NCI-H2081 treated with DMSO at 0.1 percent for 48 hours (cell line): ENCODE results near the gene ZNHIT3.

ENCODE experiments used
- DNase-seq: peaks from one replicate; lab custom pipeline; 2025; lab: John Stamatoyannopoulos, UW

Gene ZNHIT3

DNA sequence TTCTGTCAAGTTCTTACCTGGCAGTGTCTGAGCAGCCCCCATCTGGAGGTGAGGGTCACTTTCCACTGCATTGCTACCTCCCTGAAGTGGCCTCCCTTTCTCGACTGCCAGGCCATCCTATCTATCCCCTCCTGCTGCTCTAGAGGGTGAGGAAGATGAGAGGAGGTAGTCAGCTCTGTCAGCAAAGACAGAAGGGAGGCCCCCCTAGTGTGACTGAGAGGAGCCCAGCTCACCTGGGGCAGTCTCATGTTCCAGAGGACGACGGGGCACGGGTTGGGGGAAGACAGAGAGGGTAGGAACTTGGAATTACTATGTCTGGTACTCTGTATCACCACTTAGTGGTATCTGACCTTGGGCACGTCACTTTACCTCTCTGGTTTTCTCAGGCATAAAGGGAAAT is 26.2 kb downstream of the ZNHIT3 start:
- DNase-seq, result no peak

DNA sequence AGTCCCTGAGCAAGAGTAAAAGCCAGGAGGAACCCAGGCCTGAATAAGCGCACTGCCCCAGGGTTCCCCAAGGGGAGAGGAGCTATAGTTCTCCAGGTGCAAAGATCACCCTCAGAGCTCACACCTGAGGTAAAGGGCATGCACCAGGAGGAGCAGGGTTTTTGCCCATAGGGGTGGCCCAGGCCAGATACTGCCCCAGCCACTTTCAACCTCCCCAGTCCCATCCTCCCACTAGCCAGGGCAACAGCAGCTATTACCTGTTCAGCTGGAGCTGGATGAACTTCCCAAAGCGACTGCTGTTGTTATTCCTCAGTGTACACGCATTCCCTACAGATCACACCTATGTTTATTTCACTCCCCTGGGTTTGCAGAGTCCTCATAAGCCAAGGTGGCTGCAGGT is 28.4 kb downstream of the ZNHIT3 start:
- DNase-seq, result no peak

DNA sequence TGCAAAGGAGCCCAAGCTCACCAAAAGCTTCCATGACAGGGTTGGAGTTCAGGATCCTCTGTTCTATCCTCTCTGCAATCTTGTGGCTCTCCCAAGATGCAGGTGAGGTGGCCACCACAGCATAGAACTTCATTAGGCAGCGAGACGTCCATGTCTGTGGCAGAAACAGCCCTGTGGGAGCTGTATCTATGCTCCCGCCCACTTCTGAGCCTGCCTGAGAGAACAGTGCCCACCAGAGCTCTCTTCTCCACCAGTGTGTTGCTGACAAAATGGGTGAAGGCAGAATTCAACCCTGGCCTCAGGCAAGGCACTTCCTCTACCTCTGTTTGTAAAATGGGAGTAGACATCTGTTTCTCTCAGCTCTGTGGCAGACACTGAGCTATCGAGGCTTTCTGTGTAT is 29.4 kb downstream of the ZNHIT3 start:
- DNase-seq, result no peak

DNA sequence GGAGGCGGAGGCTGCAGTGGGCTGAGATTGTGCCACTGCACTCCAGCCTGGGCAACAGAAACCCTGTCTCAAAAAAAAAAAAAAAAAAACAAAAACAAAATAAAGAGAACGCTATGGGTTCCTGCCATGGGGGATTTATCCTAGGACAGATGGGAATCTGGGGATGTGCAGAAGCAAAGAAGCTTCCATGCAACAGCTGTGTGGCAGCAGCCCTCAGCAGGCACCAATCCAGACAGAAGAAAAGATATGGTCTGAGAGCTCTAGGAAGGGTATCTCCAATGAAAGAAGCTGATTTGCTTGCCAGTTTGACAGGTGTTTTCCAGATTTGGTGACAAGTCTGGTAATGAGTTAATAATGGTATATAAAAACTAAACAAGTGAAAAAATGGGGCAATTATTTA is 36.6 kb downstream of the ZNHIT3 start:
- no peak for DNase-seq

DNA sequence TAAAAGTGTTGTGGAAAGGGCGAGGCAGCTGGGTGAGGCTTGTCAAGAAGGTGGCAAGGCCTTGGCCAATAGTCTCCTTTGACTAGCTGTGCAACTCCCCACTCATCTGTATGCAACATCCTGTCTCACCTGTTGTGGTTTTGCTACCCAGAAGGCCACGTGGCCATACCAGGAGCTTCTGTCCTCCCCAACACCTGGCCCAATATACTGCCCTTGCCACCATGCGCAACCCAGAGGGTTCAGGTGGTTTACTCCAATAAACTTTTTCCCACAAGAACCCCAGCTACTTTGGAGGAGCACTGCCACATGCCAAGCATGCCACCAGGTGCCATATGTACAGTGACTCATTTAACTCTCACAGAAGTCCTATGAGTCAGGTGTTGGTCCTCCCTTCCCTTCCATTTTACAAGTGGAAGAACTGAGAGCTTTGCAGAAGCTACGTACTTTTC is 38.0 kb downstream of the ZNHIT3 start:
- DNase-seq, result no peak

DNA sequence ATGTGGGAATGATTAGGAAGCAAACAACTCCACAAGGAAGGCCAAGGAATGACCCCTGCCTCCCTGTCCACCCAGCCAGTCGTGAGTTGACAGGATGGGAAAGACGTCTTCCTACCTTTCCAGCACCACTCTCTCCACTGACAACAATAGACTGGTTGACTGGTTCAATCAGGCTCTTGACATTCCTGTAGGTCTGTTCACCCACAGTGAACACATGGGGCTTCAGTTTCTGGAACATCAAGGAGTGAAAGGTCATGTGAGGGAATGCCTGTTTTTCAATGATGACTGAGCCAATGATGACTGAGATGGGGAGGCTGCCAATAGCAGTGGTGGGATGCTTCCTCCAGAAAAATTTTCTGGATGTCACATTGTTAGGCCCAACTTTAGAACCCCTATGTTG is 38.6 kb downstream of the ZNHIT3 start:
- DNase-seq, result no peak

DNA sequence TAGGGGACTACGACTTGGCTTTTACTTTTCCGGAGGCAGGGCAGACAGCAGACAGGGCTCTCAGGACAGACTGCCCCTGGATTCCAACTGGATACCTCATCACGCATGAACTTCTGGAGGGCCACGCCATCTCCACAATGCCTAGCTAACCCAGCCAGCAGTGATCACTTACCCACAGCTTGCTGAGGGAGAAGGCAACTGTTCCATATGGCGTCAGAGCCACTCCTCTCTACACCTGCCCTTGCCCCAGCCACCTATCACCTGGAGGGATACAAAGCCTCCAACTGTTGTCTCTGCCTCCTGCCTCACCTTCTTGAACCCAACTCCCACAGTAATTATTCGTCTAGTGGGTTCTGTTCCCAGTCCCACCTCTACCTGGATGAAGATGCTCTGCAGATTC is 39.4 kb downstream of the ZNHIT3 start:
- DNase-seq, result no peak

DNA sequence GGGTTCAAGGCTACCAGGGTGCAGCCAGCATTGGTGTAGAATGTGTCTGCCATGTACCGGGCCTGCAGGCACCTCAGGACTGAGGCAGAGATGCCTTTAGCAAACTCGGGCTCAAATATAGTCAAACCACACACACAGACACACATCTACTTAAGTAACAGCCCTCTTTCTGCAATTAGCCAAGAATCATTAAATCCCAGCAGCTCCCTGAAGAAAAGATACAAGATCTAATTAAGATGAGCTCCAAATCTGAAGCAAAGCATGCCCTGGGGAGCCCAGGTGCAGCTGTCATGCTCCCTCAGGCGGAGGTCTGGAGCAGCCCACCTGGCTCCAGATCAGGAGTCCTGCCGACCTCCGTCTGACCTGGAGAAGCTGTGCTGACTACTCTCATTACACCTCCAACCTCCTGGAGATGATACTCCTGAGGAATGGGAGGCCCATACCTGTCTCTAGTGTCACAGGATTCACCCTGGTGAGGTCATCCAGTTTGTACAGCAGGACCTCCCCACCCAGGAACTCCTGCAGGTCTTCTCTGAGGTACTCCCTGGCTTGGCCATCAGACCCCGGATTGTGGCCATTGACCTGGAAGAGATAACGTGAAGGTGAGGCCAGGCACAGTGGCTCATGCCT is 41.3 kb downstream of the ZNHIT3 start:
- no peak for DNase-seq

DNA sequence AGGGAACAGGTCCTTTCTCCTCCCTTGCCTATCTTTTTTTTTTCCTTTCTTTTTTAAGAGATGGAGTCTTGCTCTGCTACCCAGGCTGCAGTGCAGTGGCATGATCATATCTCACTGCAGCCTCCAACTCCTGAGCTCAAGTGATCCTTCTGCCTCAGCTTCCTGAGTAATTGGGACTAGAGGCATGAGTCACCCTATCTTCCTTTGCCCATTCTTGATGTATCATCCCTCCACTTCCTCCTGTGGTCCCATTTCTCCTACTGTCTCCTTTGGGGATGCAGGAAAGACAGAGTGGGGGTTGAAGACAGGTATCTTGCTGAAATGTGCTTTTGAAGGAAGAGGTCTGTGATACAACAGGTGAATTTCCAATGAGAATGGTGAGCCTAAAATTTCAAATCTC is 42.6 kb downstream of the ZNHIT3 start:
- no peak for DNase-seq

DNA sequence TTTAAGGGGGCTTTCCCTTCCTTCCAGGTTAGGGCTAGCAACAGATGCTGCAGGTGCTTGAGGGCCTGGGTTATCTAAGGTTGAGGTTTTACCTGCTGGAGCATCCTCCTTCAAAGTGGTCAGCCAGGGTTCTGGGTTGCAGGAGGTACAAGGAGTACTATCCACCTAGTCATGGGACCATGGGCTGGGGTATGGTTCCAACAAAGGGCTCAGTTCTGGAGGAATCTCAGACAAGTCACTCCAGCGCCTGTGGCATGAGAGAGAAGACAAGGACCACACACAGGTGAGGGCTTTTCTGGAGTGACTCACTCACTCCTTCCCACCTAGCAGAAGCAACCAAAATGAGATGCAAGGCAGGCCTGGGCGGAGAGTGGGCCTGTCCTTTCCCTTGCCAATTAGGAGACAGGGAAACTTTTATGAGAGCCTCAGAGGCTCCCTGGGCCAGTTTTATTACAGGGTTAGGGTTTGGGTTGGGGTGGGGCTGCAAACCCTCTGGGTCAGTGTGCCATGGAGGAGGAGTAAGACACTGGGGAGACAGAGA is 46.0 kb downstream of the ZNHIT3 start:
- no peak for DNase-seq

DNA sequence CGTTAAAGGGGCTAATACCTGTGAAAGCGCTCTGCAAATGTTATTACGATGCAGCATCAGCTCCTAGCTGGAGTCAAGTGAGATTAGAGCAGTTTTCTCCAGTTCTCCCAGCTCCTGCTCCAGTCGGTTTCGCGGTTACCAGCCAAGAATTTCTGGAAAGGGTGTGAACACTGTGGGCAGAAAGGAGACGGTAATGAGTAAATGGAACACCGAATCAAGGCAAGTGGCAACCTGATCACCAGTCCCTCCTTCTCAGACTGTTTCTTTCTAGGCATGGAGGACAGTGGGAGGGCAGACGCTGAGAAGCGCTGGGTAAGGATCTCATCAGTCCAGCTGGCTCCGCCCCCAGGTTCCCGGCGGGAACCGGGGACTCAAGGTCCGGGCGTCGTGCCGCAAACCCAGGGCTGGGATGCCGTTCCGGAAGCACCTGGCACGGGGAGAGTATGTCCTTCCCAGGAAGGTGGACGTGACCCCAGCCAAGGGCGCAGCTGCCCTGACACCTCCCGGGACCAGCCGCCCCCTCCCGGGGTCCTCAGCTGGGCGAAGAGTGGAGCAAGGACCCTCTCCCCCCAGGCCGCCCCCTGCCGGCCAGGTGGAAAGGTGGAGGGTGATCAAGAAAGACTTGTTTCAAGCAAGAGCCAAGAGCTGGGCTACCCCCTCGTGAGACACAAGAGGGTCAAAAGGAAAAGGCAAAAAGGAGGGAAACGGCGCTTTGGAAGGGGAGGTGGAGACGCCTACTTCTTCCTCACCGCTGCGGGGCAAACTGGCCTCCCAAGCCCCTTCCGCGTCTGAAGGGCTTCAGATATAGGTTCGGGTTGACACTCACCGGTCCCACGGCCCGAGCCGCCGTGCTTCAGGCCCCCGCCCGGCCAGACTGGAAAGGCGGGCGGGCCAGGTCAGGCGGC is 47.7 kb downstream of the ZNHIT3 start:
- DNase-seq, result peak; percentile 38

DNA sequence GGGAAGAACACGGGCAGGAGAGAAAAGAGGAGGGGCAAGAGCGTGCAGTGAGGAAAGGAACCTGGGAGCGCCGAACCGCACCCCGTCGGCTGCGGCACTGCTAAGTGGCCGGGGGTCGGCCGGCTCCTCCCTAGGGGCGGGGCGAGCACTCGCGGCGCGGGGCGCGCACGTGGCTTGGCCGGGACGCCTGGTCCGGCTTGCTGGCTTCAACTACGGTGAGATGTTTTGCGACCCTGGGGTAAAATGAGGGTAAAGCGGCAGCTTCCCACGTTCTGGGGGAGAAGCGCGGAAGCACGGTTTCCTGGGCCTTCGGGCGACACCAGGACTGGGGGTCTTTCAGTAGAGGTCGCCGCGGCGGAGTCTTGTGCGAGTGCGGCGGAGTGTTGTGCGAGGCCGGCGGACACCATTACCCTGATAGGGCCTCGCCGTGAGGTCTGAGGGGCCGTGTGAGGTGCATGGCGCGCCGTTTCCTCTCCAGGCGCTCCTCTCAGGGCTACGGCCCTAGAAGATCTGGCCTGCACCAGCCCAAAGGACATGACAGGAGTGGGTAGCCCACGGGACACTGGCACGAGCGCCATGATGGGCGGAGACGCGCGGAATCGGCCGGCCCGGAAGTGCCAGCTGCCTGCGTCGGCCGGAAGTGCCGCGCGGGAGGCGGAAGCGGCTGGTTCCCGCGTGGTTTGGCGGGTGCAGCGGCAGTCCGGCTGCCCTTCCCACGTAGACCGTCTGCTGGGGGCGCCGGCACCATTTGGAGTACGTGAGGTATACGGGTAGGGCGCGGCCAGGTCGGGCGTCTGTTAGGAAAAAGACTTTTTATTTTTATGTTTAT is 48.6 kb downstream of the ZNHIT3 start, which contains the start of the genes MYO19 and PIGW:
Gene MYO19 (minus strand): TSS at position 29 of the 829 bp plus-strand sequence. CDS start 2,330 bp downstream, outside the sequence.
Gene PIGW (plus strand): TSS at position 148 of the 829 bp plus-strand sequence. CDS start 2,115 bp downstream, outside the sequence.
- peak; percentile 61 for DNase-seq

DNA sequence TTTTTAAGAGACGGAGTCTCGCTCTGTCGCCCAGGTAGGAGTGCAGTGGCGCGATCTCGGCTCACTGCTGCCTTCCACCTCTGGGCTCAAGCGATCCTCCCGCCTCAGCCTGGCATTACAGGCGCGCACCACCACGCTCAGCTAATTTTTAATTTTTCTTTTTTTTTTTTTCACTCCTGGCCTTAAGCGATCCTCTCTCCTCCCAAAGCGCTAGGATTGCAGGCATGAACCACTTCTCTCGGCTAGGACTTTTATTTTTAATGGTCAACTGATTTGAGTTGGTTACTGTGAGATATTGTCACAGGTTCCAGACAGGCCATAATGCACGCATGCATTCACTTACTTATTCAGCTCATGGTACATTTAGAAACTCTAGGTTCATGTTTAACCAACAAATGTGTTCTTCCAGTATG is 49.2 kb downstream of the ZNHIT3 start:
- DNase-seq, result no peak

DNA sequence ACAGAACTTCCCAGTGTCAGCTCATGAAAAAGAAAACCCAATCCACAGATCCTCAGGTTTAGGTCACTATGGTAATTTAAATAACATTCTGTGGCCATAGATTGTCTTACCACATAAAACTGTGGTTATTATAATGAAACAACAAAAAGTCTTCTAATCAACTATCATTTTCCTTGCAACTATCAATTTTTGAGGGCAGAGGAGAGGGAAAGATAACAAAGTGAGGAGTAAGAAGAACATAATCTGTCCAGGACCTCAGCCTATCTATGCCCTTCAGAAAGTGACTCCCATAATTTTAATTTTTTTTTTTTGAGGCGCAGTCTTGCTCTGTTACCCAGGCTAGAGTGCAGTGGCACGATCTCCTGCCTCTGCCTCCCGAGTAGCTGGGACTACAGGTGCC is 54.2 kb downstream of the ZNHIT3 start:
- DNase-seq, result no peak

DNA sequence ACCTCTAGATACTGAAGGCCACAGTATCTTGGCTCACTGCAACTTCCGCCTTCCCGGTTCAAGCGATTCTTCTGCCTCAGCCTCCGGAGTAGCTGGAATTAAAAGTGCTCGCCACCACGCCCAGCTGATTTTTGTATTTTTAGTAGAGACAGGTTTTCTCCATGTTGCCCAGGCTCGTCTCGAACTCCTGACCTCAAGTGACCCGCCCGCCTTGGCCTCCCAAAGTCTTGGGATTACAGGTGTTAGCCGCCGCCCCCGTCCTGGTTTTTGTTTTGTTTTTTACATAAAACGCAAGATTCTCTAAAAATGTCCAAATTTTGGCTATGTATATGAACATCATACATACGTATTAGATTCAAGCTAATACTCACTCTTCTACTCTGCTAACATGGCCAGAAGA is 56.3 kb downstream of the ZNHIT3 start:
- DNase-seq, result no peak

DNA sequence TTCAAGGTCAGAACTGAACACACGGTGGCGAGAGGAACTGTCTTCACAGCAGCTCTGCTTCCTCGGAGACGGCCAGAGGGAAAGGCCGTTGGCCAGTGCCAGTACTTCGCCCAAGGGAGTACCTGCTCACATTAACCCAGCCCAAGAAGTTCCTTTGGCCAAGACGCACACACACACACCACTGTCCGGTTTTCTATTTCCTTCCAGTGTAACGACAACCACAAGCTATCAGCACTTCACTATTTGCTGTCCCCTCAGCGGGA is 57.5 kb downstream of the ZNHIT3 start:
- DNase-seq, result no peak

DNA sequence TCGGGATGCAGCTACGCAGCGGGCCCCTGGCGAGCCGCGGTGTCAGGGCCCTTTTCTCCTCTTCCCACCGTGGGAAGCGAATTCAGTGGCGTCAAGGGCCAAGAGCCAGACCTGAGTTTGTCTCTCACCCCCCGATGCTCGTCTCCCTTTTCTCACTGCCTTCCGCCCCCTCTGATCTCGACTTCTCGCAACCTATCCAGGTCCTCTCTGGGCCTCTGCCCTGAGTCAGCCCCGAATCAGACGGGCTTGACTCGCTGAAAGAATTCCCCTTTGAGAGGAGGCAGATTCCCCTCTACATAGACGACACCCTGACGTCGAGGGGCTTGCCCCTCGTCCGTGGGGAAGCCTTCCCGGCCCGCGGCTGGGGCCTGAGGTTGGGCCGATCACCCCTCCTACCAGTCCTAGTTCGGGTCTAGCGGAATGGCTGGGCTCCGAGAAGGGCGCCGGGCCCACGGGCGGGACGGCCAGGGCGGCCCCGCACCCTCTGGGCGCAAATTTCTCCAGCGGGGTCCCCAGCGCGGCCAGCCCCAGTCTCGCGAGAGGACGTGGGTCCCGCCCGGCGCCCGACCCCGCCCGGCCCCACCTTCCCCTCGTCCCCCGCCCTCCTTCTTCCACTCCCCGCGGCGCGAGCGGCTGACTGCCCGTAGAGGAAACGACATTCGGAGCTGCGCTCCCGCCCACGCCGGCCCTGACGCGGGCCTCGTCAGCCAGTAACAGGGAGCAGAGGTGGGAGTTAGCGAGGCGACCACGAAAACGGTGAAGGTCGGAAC is 58.0 kb downstream of the ZNHIT3 start, which contains the start of gene GGNBP2:
Gene GGNBP2 (plus strand): TSS at position 613 of the 770 bp plus-strand sequence. CDS start 806 bp downstream, outside the sequence.
- DNase-seq, result peak; percentile 61

DNA sequence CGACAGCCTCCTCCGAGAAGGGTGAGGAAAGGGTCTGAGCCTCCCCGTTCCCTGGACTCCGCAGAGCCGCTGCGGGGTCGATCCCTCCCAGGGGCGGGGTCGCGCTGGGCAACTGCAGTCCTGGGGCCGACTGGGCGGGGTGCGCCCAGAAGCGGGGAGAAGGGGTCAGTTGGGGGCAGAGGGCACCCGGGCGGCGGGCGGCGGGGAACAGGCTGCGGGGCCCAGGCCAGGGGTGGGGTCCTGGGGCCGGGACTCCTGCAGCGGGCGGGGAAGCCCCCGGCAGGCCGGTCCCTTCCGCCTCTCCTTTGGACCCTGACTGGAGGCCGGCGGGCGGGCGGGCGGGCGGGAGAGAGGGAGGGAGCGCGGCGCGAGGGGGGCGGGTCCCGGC is 58.6 kb downstream of the ZNHIT3 start:
- no peak for DNase-seq
